22Rv1 (cell line): ENCODE results near the gene MYOZ1.

Source experiments
- H3K27ac ChIP-seq: fragments of 450-650 bp; 2 replicates; pipeline ENCODE4 v1.5.1; 2017
- ZFX ChIP-seq: fragments of 450-650 bp; IDR thresholded peaks from 2 replicates; pipeline ENCODE4 v1.6.1; 2017; ENCODE audit warnings: antibody characterized with exemption, borderline replicate concordance
- TF ChIP-seq, protein P1 (sequence below): fragments of 450-650 bp; IDR thresholded peaks from 2 replicates; pipeline ENCODE4 v1.5.1; 2017; ENCODE audit warnings: mild to moderate bottlenecking

MYOZ1 gene

DNA sequence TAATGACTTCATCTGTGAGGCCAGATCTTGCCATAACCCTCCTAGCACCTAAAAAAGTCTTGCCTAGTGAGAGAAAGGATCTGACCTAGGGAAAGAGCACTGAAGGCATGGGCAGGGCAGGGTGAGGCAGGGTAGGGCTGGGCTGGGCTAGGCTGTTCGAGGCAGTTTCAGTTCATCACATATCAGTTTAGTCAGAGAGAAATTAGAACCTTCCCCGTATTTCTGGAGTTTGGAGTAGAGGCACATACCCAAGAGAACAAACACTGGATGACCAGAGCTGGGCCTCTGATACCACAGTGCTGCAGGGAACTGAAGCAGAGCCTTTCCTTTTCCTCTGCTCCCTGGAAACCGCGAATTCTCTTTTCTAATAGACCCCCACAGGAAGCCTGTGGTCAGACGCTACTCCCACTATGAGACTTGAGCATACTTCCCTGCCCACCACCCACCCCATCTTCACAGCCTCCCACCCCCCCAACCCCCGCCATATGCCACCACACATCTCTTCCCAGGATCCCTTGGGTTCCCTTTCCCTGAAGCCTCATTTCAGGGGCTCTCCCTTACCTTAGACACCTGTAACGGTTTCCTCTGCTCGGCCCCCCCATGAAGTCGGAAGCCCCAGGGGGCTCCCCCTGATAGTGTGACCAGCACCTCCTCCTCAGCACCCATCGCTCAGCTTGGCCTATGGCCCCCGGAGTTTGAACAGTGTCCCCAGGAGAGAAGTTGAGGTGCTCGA is 14.1 kb upstream of the MYOZ1 start:
- TF ChIP-seq, protein P1, sequence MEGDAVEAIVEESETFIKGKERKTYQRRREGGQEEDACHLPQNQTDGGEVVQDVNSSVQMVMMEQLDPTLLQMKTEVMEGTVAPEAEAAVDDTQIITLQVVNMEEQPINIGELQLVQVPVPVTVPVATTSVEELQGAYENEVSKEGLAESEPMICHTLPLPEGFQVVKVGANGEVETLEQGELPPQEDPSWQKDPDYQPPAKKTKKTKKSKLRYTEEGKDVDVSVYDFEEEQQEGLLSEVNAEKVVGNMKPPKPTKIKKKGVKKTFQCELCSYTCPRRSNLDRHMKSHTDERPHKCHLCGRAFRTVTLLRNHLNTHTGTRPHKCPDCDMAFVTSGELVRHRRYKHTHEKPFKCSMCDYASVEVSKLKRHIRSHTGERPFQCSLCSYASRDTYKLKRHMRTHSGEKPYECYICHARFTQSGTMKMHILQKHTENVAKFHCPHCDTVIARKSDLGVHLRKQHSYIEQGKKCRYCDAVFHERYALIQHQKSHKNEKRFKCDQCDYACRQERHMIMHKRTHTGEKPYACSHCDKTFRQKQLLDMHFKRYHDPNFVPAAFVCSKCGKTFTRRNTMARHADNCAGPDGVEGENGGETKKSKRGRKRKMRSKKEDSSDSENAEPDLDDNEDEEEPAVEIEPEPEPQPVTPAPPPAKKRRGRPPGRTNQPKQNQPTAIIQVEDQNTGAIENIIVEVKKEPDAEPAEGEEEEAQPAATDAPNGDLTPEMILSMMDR, result no peak
- TF ChIP-seq ZFX, result no peak

DNA sequence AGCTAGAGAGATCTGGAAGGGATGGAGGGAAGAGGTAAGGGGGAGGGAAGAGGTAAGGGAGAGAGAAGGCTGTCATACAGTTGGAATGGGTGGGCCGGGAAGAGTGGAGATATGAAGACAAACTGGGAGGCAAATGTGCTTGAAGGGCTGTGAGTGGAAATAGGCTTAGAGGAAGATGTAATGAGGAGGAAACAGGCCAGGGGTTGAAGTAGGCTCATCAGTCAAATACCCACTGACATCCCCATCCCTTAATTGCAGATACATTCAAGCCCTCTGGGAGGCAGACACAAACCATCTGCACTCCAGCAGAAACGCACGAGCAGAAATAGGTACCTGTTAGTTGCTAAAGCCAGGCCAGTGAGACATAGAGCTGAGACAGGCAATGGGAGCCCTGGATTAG is 12.4 kb upstream of the MYOZ1 start:
- H3K27ac ChIP-seq, result no peak overlapping the region
- TF ChIP-seq ZFX, result no peak
- TF ChIP-seq, protein P1, result peak; percentile 27

More for the DNA sequence above, 14.1 kb upstream of the MYOZ1 start:
- H3K27ac ChIP-seq, result no peak overlapping the region

DNA sequence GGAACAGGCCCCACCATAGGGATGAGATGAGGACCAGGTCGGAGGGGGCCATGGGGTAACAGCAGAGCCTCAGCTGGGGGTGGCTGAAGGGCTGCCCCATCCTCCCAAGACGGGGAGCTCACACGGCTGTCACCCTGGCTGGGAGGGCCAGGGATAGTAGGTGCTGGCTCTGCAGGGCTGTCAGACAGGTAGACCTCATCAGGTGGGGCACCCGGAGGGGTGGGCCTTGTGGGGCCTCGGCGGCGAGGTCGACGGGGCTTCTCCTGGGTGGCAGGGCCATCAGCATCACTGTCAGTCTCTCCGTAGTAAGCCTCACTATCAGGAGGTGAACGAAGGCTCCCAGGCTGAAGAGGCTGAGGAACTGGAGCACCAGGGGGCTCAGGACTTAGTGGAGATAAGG is 11.9 kb upstream of the MYOZ1 start:
- H3K27ac ChIP-seq, result no peak overlapping the region
- TF ChIP-seq, protein P1, result no peak
- no peak for TF ChIP-seq ZFX

DNA sequence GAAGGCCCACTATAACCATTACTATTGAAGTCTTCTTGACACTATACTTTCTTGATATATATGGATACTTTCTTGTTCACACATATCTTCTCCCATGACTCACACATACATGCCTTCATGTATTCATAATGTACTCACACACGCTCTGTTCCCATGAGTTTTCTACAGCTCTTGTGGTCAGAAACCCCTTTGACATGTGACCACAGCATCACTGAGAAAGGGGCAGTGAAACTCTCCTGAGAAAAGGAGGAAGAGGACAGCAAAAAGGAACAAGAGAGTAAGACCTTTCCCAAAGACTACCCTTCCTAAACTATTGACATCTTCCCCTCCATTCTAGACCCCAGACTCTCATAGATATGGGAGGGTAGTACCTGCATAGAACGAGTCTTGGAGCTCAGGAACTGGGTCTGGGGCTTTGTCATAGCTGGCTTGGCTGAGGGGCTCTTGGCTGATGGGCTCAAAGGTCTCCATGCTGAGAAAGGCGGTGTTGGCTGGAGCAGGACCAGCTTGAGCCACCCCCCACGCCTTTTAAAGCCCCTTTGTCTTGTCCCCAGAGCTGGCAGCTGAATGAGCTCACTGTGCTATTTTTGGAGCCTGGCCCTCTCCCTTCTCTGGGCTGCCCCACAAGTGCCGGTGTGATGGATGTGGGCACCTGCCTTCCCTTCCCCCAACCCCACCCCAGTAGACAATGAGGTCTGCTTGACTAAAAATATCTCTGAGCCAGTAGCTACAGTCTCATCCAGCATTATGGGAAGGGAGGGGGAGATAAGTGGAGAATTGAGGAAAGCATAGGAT is 9.5 kb upstream of the MYOZ1 start:
- TF ChIP-seq, protein P1, result no peak
- TF ChIP-seq ZFX, result no peak
- no peak overlapping the region for H3K27ac ChIP-seq

DNA sequence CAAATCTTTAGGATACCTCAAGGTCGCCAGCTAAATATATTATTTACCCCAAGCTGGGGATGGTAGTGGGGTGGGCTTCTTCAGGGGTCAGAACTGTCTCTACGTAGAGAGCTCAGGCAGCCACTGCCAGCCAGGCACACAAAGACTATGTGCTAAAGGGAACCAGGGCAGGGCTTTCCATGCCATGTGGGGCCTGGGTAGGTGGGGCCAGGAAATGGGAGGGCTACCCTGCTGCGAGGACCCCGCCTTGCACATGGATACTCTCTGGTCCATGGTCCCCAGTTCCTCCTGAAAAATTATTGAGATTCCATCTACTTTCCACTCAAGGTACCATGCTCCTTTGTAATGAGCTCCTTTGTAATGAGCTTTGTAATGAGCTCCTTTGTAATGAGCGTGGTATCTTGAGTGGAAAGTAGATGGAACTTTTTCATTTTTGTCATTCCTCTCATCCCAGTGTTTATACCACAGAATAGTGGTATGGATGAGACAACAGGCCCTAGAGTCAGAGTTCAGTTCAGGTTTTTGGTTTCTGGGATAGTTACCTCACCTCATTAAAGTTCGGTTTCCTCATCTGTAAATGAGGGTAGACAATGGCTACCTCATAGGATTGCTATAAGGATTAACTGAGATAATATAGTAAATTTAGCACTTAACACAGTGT is 8.7 kb upstream of the MYOZ1 start:
- TF ChIP-seq ZFX, result no peak
- TF ChIP-seq, protein P1, result no peak
- no peak overlapping the region for H3K27ac ChIP-seq

DNA sequence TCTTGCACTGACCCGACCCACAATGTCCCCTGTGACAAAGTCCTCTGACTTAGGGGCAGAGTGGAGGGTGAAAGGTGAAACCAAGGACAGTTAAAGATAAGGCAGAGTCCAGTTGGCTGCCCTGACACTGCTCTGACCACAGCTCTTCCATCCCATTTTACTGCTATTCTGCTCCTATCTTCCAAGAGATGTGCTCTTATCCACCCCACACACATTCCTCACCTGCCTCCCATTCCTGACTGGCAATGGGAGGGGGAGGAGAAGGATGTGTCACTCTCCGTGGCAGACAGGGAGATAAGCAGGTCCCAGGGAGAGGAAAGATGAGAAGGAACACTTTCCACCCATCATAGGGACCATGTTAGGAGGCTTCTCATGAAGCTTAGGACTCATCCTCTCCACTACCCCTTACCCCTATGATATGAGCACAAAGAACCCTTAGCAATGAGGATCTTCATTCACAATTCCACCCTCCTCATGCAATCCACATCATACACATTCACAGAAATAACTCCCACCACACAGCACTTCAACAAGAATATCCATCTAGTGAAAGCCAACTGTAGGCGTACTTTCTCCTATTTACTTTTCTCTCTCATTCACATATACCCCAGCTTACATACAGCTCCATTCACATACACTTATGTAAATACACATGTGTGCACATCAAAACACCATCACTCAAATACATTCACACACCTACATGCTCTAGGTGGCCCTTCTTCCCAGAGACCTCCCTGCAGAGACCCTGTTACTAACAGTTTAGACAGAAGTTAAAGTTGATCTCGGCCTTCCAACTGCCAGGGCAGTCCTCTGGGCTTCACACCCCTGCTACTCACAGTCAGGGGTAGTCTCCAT is 7.9 kb upstream of the MYOZ1 start:
- H3K27ac ChIP-seq, result no peak overlapping the region
- TF ChIP-seq, protein P1, result no peak
- TF ChIP-seq ZFX, result no peak
